ENCODE measurements around the gene C3orf20.

Gene C3orf20

GRCh38 chr3:14814411-14814871 lies 139.5 kb downstream of the C3orf20 start:
- DNase-seq (ENCODE audit: low read depth), result no peak

- DNase-seq (ENCODE audit: low read depth), result no peak
Measured at GRCh38 chr3:14816359-14816758, 141.4 kb downstream of the C3orf20 start.

- DNase-seq (ENCODE audit: low read depth), result no peak
Measured at GRCh38 chr3:14818804-14819500, 144.0 kb downstream of the C3orf20 start, which contains the start of gene FGD5. Gene FGD5, plus strand, starts transcription at chr3:14818962. Its CDS starts 110 bp downstream, at chr3:14819072.

GRCh38 chr3:14819671-14820070 lies 144.7 kb downstream of the C3orf20 start:
- DNase-seq (ENCODE audit: low read depth), result no peak

GRCh38 chr3:14820156-14820555 lies 145.2 kb downstream of the C3orf20 start:
- no peak for DNase-seq (ENCODE audit: low read depth)

- DNase-seq (ENCODE audit: low read depth), result no peak
Measured at GRCh38 chr3:14821151-14821550, 146.2 kb downstream of the C3orf20 start.

- DNase-seq (ENCODE audit: low read depth), result no peak
Measured at GRCh38 chr3:14822134-14822533, 147.2 kb downstream of the C3orf20 start.
